IPS-18c (cell line): ENCODE results near the gene MEGF11.

ENCODE experiments used
- H3K4me3 ChIP-seq: 2 replicates; pipeline ENCODE4 v1.7.0; 2013; ENCODE audit warnings: low read depth, mild to moderate bottlenecking, low read length, moderate library complexity; ENCODE audit not compliant: insufficient read depth
- H3K9me3 ChIP-seq: one replicate; pipeline ENCODE4 v1.6.1; 2013; ENCODE audit warnings: mild to moderate bottlenecking, low read length, moderate library complexity; ENCODE audit not compliant: control insufficient read depth, insufficient read depth

MEGF11 gene

DNA sequence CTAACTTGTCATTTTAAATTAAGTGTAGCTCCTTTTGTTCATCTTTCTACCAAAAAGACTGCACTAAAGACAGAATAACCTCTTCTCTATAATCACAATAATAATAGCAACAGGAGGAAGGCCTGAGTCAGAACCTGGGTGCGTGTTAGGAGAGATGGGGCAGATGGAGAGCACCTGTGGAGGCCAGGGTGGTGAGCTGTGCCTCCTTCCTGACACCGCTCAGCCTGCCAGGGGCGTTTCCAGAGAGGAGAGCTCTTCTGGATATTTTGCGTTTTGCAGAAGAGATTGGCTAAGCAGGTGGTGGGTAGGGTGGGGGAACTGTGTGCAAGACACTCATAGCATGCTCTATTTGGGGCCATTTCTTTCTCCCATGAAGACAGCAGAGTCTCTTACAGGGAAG lies 83.5 kb downstream of the MEGF11 start:
- Histone ChIP-seq H3K9me3 (peaks cover 2% of the 10 kb centered on the region), H3K4me3 (no peak overlapping the region)

DNA sequence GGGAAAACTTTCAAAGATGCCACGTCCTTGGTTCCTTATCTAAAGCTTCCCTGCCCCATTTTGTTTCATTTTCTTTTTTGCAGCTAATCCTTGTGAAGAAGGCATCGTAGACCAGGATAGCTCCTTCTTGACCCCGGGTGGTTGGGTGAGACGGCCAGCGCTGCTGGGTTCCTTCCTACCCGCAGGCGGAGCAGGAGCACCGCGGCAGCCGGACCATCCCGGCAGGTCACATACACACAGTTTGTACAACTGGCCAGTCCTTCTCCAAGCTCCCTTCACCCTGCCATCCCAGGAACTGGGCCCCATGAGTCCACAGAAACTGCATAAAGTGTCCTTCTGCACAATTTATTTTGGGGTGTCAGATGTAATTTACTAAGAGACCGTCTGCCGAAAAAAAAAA lies 83.9 kb downstream of the MEGF11 start:
- peaks cover 2% of the 10 kb centered on the region for H3K9me3 ChIP-seq
- H3K4me3 ChIP-seq, result no peak overlapping the region

DNA sequence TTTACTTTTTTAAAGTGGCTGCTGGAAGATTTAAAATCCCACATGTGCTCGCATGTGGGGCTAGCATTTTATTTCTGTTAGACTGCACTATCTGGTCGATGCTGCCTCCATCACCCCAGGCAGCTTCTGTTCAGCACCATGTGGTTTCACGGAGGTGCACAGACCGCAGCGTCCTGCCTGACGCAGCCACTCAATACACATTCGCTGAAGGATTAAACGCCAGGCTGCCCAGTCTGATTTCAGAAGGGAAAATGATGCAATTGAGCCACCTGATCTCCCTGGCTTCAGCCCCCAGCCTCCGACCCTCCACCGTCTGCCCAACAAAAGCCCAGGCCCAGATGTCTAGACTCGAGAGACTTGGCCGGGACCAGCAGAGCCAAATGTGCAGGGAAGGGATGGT lies 84.5 kb downstream of the MEGF11 start:
- Histone ChIP-seq H3K4me3 (no peak overlapping the region), H3K9me3 (peaks cover 2% of the 10 kb centered on the region)

DNA sequence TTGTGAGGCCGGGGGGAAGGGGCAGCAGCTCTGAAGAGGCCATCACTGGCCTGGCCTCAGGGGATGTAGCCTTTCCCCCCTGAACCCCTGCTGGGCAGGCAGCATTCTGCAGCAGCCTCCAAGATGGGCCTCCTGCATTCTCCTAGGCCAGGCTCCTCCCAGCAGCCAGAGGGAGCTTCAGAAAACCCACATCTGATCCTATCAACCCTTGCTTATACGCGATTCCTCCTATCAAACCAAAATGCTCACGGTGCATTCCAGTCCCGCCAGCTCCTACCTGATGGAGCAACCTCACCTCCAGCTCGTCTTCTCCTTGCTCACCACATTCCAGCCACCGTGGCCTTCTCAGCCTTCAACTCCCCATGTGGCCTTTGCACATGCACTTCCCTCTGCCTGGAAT lies 85.7 kb downstream of the MEGF11 start:
- Histone ChIP-seq H3K4me3 (no peak overlapping the region), H3K9me3 (peaks cover 2% of the 10 kb centered on the region)

DNA sequence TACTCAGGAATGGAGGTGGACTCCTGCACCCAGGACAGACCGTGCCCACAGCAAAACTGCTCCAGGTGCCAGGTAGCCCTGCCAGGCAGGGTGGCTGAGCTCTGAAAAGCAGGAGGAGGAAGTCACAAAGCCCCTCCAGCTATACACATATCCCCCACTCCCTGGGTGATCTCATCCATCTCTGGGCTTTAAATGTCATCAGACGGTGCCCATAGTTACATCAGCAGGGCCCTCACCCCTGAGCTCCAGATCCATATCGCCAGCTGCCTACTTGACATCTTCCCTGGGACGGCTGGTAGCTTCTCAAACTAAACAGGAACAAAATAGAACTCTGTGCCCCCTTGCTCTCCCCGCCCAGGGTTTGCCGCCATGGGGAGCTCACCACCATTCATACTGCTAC lies 87.7 kb downstream of the MEGF11 start:
- H3K4me3 ChIP-seq, result no peak overlapping the region
- peaks cover 2% of the 10 kb centered on the region for H3K9me3 ChIP-seq

DNA sequence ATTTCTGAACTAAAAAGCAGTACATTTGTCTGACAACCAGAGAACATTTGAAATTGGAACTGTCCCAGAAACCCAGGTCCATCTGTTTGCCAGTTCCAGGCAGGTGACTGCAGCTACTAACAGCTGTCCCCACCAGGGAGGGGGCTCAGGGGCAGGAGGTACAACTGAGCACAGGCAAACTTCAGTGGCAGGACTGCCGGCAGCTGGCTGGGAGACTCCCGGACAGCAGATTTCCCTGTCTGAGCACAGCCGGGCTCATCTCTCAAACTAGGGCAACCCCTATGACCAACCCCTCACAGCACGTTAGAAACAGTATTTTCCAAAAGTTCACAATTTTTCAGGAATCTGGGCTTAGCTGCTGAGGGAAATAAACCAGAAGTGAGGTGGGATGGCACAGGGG lies 88.8 kb downstream of the MEGF11 start:
- Histone ChIP-seq H3K4me3 (no peak overlapping the region), H3K9me3 (peaks cover 2% of the 10 kb centered on the region)

DNA sequence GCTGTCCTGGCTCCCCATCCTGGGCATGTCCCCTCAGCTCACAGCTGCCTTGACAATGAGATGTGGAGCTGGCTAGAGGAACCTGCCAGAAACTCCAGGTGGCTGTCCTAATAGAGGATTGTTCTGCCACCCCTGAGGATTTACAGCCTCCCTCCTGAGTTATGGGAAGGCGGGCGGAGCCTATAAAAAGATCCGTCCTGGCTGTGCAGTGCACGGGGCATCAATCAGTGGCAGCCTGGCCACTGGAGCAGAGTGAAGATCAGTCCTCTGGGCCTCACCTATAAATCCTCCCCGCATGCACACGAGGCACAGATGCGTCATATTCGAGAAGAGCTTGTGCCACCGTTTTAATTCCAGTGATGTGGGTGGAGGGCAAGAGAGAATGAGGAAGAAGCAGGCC lies 90.0 kb downstream of the MEGF11 start:
- H3K9me3 ChIP-seq, result peaks cover 2% of the 10 kb centered on the region
- no peak overlapping the region for H3K4me3 ChIP-seq

DNA sequence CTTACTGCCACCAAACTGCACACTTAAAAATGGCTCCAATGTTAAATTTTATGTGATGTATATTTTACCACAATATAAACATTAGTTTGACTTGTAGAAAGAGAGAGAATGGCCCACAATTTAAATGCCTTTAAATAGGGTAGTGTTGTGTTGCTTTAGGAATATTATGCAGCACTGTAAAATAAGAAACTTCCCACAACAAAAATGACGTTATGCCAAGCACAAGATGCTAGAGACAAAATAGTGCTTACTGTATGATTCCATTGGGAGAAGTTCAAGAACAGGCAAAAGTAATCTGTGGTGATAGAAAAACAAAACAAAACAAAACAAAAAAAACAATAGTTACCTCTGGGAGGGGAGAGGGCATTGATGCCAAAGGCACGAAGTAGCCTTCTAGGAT lies 91.3 kb downstream of the MEGF11 start:
- peaks cover 2% of the 10 kb centered on the region for H3K9me3 ChIP-seq
- H3K4me3 ChIP-seq, result no peak overlapping the region

DNA sequence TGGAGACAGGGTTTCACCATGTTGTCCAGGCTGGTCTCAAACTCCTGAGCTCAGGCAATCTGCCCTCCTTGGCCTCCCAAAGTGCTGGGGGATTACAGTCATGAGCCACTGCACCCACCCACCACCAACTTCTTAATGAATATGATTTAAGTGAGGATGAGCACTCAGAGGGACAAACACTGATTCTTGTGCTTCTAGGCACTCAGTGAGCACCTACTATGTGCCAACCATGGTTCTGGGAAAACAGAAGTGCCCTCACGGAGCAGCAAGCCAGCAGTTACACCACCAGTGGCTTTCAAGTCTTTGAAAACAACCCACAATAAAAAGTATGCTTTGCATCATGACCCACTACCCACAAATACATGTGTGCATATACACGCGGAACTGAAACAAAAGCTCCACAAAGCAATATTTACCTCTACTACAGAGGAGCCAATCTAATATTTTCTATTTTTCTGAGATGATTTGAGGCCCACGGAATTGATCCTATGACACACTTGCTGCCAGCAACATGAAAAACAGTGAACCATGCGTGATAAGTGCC lies 91.9 kb downstream of the MEGF11 start:
- Histone ChIP-seq H3K4me3 (no peak overlapping the region), H3K9me3 (peaks cover 2% of the 10 kb centered on the region)

DNA sequence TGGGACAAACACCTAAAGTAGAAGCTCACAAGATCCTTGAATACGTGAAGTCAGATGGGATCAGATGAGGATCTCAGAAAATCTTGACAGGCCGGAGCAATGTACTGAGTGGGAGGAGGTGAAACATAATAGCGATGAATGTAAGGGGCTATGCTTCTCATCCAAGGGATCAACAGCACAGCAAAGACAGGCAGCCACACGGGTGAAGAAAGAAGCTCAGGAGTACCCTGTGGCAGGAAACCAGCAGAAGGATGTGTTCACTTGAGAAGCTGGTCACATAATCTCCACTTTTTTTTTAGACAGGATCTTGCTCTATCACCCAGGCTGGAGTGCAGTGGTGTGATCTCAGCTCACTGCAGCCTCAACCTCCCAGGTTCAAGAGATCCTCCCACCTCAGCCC lies 92.4 kb downstream of the MEGF11 start:
- Histone ChIP-seq H3K4me3 (no peak overlapping the region), H3K9me3 (peaks cover 2% of the 10 kb centered on the region)

DNA sequence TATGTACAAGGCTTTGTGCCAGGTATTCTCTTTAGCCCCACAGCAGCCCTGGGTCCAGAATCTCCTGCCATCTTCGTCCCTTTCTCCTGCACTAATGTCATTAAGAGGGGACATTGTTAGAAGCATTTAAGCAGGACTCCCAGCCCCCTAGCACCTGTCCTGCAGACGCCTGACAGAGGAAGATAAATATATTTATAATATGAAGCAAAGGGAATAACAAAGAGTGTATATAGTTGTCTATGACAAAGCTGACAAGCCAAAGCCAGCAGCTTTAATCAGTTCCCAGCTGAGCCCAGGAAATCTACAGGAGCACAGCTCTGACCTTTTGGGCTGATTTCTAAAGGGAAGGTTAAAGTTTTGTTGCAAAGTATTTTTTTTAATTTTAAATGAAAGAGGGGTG lies 96.0 kb downstream of the MEGF11 start:
- Histone ChIP-seq H3K4me3 (no peak overlapping the region), H3K9me3 (no peaks in the 10 kb centered on the region)

DNA sequence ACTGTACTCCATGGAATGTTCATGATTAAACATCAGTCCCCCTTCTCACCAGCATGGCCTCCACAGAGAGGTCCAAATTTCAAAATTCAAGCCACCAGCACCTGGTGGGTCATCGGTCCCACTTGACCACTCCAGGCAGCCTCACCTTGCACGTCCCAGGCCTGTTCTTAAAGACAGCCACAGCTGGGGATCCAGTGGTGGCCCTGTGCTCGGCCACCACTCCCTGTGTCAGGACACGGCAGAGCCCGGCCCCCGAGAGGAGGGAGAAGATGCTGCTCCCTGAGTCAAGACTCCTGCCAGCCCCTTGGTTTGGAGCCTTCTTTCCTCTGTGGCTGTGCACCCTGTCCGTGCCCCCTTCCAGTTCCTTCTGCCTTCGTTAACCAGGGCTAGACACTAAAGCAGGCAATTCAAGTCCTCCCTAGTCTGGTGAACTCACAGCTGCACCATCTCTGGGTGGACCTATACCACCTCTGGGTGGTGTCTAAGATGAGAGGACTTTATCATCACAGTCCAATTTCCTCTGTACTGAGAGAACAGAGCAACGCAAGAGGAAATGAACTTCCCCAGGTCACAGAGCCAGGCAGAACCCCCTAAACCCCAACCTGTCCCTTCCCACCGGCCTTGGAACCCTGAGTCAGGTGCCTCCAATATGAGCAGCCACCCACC lies 97.1 kb downstream of the MEGF11 start:
- H3K9me3 ChIP-seq, result no peaks in the 10 kb centered on the region

DNA sequence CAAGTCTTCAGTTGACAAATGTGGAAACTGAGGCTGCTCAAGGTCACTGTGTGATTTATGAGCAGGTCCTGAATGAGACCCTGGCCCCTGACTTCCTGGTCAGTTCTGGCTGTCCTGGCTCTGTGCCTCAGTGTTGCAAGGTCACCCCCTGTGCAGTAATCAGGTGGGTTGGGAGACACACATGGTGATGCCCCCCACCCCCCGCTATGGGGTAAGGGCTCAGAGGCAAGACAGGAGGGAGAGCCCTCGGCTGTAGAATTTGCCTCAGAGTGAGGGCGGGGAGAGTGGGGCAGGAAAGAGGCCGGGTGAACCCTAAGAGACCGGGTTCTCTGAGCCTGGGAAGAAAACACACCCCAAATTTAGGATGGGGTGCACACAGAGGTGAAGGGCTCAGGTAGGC lies 98.5 kb downstream of the MEGF11 start:
- H3K9me3 ChIP-seq, result no peaks in the 10 kb centered on the region
- H3K4me3 ChIP-seq, result no peak overlapping the region

More for the DNA sequence above, 97.1 kb downstream of the MEGF11 start:
- no peak overlapping the region for H3K4me3 ChIP-seq

DNA sequence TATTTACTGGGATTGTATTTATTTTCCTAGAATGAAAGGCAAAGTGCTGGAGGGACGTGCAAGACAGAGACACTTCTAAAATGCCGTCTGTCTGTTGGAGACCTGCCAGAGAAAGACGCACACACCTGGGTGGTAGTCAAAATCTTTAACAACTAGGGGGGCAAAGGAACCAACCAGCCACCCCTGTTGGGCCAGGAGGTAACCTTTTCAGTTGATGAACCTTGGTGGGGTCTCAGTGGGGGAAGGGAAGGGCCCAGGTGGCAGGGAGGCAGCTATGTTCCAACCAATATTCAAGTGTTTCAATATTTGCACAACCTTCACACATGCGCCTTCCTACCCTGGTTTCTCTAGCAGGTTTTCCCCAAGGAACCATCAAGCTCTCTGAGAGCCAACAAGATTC lies 99.0 kb downstream of the MEGF11 start:
- H3K9me3 ChIP-seq, result no peaks in the 10 kb centered on the region
- no peak overlapping the region for H3K4me3 ChIP-seq

DNA sequence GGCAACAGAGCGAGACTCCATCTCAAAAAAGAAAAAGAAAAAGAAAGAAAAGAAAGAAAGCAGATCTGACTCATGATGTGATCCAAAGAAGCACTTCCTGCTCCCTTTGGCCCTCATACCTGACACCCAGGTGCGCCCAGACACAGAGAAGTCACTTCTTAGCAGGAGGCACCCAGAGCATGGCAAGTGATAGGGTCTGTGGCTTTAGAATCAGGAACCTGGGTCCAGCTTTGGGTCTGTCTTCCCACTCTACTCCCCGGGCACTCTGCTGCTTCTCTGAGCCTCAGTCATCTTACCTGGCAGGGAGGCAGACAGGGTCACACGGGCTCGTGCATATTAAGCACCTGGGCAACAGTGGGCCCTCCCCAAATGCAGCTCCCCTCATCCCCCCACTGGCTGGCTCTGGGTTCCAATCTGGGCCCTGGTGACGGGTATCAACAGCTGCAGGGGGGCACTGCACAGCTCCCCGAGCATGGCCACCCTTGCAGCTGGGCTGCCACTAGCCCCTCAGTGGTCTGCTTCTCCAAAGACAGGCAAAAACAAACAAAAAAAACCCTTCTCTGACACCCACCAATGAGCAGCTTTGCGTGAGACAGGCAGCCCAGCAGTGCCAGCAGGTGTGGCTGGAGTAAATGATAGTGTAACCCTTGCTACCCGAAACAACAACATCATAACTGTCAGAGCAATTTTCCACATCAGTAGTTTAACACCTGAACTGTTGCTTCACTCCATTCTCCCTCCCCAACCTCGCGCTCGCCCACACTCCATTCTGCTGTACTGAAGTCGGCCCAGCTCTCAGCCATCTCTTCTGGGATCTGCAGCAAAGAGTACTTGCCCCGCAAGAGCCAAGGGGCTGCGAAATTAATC lies 99.8 kb downstream of the MEGF11 start:
- H3K4me3 ChIP-seq, result no peak overlapping the region
- no peaks in the 10 kb centered on the region for H3K9me3 ChIP-seq

DNA sequence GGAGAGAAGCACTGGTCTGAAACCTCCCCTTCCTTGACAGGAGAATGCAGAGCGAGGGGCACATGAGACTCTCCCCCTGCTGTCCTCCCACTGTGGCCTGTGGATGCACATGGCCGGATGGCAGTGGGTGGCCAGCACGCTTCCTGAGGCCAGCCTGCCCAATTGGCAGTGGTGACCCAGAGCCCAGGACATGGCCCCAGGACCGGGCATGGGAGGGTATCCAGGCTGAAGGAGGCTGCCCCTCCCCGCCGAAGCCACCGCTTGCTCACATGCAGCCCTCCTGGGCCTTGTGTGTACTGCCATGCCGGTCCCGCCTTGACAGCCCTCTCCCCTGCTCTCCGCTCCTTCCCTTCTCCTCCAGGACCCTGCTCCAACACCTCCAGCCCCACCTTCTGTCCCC lies 100.9 kb downstream of the MEGF11 start:
- Histone ChIP-seq H3K4me3 (no peak overlapping the region), H3K9me3 (no peaks in the 10 kb centered on the region)

DNA sequence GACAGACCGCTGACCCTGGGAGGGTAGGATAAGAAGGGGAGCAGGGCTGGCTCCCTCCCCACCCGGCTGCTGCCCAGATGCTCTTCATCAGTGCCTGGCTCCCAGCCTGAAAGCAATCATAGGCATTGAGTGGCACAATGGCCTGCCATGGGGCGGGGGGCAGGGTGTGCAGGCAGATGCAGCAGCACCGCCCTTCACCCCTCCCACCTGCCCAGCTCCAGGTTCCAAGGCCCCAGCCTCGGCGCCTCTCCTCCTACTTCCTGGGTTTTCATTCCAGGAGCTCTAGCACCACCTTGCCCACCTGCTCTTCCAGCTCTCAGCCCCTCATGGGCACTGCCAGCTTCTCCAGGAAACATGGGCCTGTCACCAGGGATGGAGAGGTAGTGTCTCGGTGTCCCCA lies 101.7 kb downstream of the MEGF11 start:
- H3K9me3 ChIP-seq, result no peaks in the 10 kb centered on the region
- H3K4me3 ChIP-seq, result no peak overlapping the region

DNA sequence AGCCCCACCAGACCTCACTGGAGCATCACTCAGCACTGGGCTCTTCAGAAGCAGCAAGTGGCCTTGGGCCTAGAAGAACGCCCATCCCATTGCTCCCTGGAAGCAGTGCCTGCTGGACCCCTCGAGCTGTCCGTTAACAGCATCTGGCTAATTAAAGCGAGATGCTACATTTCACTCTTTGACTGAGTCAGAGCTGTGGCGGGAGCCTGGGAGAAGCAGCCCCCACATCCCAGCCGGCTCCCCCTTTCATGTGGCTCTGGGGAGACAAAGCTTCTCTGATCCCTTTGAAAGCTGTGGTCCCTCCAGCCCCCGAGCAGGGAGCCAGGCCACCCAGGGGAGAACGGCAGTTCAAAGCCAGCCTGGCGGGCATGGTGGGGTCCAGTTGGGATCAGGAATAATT lies 103.7 kb downstream of the MEGF11 start:
- H3K4me3 ChIP-seq, result no peak overlapping the region
- H3K9me3 ChIP-seq, result no peaks in the 10 kb centered on the region
